BE2C (cell line): ENCODE data around the gene TMEM214.

ENCODE experiments used
- DNase-seq: peaks from one replicate; pipeline ENCODE4 v3.0.0-alpha.2; 2020
- H3K27me3 ChIP-seq: fragments of 250-450 bp; sonication (Bioruptor Pico); 2 replicates; pipeline ENCODE4 v1.5.1; 2020; ENCODE audit warnings: mild to moderate bottlenecking
- H3K36me3 ChIP-seq: fragments of 250-450 bp; sonication (Bioruptor Pico); 2 replicates; pipeline ENCODE4 v1.5.1; 2020; ENCODE audit warnings: mild to moderate bottlenecking
- H3K4me1 ChIP-seq: fragments of 250-450 bp; sonication (Bioruptor Pico); 2 replicates; pipeline ENCODE4 v1.5.1; 2020
- H3K4me3 ChIP-seq: 2 replicates; pipeline ENCODE4 v1.5.1; 2011; ENCODE audit warnings: low read depth, low read length
- H3K9me3 ChIP-seq: fragments of 250-450 bp; sonication (Bioruptor Pico); 2 replicates; pipeline ENCODE4 v1.5.1; 2020
- CTCF ChIP-seq: IDR thresholded peaks from 2 replicates; pipeline ENCODE4 v1.5.1; 2012; ENCODE audit warnings: mild to moderate bottlenecking, low read depth, low read length

The TMEM214 gene

GRCh38 chr2:27021253-27022049 is 11.3 kb upstream of the TMEM214 start:
- DNase-seq: no peak
- TF ChIP-seq CTCF: no peak
- Histone ChIP-seq H3K4me3 (no peak overlapping the region), H3K4me1 (peaks cover 10% of the 10 kb centered on the region), H3K27me3 (no peaks in the 10 kb centered on the region), H3K36me3 (peaks cover 17% of the 10 kb centered on the region), H3K9me3 (no peaks in the 10 kb centered on the region)

- Histone ChIP-seq H3K4me3 (no peak overlapping the region), H3K4me1 (peaks cover 6% of the 10 kb centered on the region; the same call in 1 of the 2 replicates), H3K9me3 (no peaks in the 10 kb centered on the region), H3K36me3 (peaks cover 21% of the 10 kb centered on the region), H3K27me3 (no peaks in the 10 kb centered on the region)
- TF ChIP-seq CTCF: no peak
- no peak for DNase-seq
Measured at GRCh38 chr2:27023740-27024139, 9.0 kb upstream of the TMEM214 start.

GRCh38 chr2:27024188-27024587 is 8.6 kb upstream of the TMEM214 start:
- peak; percentile 35; the same call in 1 of the 2 replicates for TF ChIP-seq CTCF
- Histone ChIP-seq H3K36me3 (peaks cover 21% of the 10 kb centered on the region), H3K4me1 (peaks cover 6% of the 10 kb centered on the region; the same call in 1 of the 2 replicates), H3K4me3 (no peak overlapping the region), H3K9me3 (no peaks in the 10 kb centered on the region), H3K27me3 (no peaks in the 10 kb centered on the region)
- DNase-seq: peak; percentile 43

- Histone ChIP-seq H3K27me3 (no peaks in the 10 kb centered on the region), H3K9me3 (no peaks in the 10 kb centered on the region), H3K4me1 (peaks cover 6% of the 10 kb centered on the region; the same call in 1 of the 2 replicates), H3K36me3 (peaks cover 21% of the 10 kb centered on the region), H3K4me3 (no peak overlapping the region)
- TF ChIP-seq CTCF: peak; percentile 33
- peak; percentile 38 for DNase-seq
Measured at GRCh38 chr2:27024812-27025211, 8.0 kb upstream of the TMEM214 start.

GRCh38 chr2:27025281-27025800 is 7.4 kb upstream of the TMEM214 start:
- no peak for TF ChIP-seq CTCF
- no peaks in the 10 kb centered on the region for H3K9me3 ChIP-seq
- no peaks in the 10 kb centered on the region for H3K27me3 ChIP-seq
- peaks cover under 1% of the 10 kb centered on the region; the same call in 1 of the 2 replicates for H3K4me1 ChIP-seq
- DNase-seq: no peak
- no peak overlapping the region for H3K4me3 ChIP-seq
- H3K36me3 ChIP-seq: peaks cover 21% of the 10 kb centered on the region
